Measurements from ENCODE around the gene PRKAA1.
"Not testable (repeated sequence)": the region's sequence is repeated elsewhere in the genome, so short reads cannot be mapped to it uniquely, and the experiment has no call there.

Gene PRKAA1

DNA sequence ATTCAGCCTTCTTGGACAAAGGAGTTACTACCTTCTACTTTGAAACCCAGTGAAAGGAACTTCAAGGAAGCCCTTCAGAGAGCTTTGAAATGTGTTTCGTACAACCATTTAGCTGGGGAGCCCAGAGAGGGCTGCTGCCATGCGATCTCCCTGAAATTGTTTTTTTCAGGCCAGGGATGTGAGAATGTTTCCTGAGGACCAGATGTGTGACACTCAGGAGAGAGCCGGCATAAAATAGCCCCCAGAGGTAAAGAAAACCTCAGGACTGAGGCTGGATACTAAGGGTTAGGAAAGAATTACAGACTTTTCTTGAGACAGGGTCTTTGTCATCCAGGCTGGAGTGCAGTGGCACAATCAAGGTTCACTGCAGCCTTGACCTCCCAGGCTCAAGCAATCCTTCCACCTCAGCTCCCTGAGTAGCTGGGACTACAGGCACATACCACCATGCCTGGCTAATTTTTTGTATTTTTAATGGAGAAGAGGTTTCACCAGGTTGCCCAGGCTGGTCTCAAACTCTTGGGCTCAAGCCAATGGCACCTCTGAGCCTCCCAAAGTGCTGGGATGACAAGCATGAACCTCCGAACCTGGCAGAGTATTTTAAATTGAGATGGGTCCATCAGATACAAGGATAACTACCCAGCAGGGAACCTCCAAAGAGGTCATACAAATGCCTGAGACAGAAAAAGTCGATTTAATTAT, 28.5 kb upstream of the PRKAA1 start:
- DNase-seq (ENCODE audit: low read depth, low spot score): no peak

DNA sequence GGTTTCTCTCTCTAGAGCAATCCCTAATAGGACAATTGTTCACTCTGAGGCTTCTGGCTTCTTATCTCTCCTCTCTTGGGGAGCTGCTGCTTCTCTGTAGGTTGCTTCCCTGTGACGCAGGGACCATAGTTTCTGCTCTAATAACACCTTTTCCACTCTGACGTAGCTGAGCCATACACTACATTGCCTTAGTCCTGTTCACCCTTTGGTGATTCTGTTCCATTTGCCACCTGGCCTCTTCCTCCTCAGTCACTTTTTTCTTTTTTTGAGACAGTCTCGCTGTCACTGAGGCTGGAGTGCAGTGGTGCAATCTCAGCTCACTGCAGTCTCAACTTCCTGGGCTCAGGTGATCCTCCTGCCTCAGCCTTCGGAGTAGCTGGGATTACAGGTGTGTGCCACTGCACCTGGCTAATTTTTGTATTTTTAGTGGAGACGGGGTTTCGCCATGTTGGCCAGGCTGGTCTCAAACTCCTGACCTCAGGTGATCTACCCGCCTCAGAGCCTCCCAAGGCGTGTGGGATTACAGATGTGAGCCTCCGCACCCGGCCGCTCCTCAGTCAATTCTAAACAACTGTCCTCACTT, 27.4 kb upstream of the PRKAA1 start:
- not testable (repeated sequence) for DNase-seq (ENCODE audit: low read depth, low spot score)

DNA sequence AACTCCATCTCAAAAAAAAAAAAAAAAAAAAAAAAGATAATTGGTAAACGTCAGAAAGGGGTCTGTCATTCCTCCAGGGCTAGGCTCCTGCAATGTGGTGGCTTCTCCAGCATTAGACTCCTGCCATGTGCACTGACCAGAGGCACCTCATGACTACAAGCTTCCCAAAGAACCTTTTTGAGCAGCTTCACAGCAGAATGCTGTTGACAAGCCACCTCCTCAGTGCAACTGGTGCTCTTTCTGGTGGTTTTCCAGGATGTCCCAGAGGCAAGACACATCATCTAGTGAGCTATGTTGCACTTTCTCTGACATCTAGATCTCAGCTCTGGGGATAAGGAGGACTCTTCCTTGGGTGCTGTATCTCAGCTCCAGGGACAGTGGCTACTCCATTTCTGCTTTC, 25.3 kb upstream of the PRKAA1 start:
- DNase-seq (ENCODE audit: low read depth, low spot score): no peak

DNA sequence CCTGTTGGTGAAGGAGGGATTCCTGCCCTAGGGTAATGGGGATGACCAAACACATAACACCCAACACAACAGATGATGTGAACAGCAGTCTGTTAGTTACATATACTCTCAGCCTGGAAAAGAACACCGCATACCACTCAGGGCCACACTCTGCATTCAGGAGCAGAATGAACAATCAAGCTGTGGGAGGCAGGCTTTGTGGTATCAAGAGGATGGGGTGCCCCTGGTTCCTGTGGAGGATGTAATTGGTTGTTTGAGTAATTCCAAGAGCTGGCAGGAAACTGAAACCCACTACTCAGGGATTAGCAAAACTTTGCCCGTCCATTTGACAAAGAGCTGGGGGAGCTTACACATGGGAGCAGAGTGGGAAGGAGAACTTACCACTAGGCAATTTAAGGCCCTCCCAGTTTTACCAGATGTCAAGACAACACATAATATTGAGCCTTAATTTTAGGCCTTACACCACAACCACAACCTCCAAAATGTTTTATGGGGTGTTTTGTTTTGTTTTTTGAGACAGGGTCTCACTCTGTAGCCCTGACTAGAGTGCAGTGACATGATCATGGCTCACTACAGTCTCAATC, 15.6 kb upstream of the PRKAA1 start:
- DNase-seq (ENCODE audit: low read depth, low spot score): no peak

DNA sequence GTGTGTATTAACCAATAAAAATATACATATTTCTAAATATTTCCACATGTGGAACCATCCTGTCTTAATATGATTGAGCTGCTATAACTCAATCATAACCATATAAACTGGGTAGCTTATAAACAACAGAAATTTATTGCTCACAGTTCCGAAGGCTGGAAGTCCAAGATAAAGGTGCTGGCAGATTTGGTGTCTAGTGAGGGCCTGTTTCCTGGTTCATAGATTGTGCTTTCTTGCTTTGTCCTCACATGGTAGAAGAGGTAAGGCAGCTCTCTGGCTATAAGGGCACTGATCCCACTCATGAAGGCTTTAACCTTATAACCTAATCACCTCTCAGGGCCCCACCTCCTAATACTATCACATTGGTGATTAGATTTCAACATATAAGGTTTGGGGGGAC, 14.0 kb upstream of the PRKAA1 start:
- no peak for DNase-seq (ENCODE audit: low read depth, low spot score)

DNA sequence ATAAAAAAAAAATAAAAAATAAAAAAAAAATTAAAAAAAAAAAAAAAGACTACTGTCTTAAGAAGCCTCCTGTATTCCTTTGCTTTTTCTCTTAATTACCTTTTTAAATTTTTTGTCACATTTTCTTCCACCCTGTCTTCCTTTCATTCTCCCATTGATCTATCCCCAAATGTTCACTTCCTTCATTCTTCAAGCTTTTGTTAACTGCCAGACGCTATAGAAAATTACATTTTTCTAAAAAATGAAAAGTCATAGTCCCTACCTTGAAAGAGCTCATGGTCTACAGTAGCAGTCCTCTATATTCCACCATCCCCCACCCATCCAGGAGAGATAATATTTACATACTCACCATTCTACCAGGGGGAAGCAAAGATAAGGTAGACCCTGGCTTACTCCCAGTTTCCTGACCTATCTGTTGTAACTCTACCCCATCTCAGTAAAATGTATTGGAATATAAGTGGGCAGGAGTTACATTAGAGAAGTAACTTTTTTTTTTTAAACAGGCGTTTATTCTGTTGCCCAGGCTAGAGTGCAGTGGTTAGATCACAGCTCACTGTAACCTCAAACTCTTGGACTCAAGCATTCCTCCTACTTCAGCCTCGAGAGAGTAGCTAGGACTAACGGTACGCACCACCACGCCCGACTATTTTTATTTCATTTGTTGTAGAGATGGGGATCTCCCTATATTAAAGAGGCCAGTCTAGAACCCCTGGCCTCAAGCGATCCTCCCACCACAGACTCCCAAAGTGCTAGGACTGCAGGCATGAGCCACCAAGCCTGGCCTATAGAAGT, 3.8 kb upstream of the PRKAA1 start:
- no peak for DNase-seq (ENCODE audit: low read depth, low spot score)

DNA sequence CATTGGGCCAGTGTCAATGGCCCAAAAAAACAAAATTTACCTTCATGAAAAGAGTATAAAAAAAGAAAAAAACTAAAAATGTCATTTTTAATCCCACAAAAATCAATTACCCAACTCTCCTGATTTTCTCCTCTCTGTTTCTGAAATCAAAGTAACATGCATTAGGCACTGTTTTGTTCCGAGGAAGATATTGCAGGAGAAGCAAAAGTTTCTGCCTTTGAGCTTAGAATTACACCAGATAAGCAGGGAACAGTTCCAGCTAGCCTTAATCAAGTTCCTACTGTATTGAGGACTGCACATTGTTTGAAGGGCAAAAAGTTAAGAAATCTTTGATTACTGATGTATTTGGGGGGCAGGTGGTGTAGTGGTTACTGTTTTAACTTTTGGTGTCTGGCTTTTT, 1.1 kb upstream of the PRKAA1 start:
- DNase-seq (ENCODE audit: low read depth, low spot score): no peak

DNA sequence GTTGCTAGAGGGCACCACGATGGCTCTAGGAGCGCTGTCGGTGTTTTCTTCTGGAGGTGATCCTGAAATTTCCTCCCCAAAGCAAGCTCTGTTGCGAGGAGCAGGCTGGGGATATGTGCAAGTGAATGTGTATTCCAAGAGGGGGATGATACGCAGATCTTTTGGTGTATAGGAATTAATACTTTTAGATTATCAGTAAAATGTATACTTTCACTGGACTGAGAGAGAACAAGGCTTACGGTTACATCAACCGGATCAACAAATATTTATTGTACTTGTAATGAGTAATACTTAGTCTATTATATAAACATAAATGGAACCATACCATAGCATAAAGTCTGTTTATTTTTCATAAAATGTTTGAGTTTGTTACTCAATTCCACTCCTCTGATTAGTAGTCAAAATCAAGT, 632 bp upstream of the PRKAA1 start:
- no peak for DNase-seq (ENCODE audit: low read depth, low spot score)

DNA sequence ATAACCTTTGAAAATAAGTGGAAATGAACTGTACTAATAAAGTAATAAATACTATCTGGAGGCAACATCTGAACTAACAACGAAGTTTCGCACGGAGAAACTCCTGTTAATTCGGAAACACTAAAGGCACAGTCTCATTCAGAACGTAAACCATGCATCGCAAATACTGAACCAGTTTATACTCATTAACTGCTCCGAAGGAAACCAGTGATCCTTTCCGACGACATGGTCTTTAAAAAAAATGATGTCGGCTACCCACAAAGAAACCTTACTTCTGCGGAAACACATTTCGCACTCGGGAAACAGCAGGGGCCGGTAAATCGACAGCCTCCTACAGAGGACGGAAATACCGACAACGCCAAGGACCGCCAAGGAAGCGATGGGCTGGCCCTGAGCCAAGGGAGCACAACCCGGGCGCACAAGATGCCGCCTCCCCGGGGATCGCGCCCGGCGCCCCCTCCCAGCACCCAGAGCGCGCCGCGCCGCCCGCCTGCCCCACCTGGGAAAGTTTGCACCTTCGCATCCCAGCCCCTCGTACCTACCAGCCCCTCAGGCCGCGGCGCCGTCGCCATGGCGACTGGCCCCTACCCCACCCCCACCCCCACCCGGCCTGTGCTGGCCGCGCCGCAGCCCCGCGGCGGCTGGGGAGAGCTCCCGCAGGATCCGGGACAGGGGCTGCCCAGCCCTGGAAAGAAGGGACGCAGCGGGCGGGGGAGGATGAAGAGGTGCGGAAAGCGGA, 732 bp downstream of the PRKAA1 start:
- DNase-seq (ENCODE audit: low read depth, low spot score): peak; percentile 47

DNA sequence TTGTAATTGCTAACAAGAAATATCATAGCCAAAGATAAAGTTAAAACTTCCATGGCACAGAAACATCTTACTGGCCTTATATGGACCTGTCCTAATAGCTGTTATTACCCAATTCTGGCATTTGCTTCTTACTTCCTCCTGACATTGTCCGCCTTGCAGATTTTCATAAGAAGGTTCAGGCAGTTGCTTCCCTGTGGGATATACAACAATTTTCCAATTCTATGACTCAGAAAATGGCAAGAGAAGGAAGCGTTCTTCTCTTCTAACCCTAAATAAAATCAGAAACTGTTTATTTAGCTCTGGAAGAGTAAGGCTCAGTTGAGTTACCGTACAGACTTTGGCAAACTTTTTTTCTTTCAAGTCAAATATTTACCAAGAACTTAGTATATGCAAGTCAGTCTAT, 1.7 kb downstream of the PRKAA1 start:
- no peak for DNase-seq (ENCODE audit: low read depth, low spot score)

DNA sequence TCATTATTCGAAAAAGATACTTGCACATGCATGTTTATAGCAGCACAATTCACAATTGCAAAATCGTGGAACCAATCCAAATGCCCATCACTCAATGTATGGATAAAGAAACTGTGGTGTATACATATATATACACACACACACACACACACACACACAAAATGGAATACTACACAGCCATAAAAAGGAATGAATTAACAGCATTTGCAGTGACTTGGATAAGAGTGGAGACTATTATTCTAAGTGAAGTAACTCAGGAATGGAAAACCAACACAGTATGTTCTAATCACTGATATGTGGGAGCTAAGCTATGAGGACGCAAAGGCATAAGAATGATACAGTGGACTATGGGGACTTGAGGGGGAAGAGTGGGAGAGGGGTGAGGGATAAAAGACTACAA, 3.3 kb downstream of the PRKAA1 start:
- not testable (repeated sequence) for DNase-seq (ENCODE audit: low read depth, low spot score)

DNA sequence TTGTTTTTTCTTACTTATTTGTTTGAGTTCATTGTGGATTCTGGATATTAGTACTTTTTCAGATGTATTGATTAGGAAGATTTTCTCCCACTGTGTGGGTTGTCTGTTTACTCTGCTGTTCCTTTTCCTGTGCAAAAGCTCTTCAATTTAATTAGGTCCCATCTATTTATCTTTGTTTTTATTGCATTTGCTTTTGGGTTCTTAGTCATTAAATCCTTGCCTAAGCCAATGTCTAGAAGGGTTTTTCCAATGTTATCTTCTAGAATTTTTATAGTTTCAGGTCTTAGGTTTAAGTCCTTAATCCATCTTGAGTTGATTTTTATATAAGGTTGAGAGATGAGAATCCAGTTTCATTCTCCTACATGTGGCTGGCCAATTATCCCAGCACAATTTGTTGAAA, 3.8 kb downstream of the PRKAA1 start:
- DNase-seq (ENCODE audit: low read depth, low spot score): not testable (repeated sequence)

DNA sequence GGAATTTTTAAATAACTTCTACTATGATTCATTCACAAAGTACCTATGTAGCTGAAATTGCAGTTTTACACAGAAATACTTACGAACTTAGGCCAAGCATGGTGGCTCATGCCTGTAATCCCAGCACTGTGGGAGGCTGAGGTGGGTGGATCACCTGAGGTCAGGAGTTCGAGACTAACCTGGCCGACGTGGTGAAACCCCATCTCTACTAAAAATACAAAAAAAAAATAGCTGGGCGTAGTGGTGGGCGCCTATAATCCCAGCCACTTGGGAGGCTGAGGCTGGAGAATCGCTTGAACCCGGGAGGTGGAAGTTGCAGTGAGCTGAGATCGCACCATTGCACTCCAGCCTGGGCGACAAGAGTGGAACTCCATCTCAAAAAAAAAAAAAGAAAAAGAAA, 5.5 kb downstream of the PRKAA1 start:
- not testable (repeated sequence) for DNase-seq (ENCODE audit: low read depth, low spot score)

DNA sequence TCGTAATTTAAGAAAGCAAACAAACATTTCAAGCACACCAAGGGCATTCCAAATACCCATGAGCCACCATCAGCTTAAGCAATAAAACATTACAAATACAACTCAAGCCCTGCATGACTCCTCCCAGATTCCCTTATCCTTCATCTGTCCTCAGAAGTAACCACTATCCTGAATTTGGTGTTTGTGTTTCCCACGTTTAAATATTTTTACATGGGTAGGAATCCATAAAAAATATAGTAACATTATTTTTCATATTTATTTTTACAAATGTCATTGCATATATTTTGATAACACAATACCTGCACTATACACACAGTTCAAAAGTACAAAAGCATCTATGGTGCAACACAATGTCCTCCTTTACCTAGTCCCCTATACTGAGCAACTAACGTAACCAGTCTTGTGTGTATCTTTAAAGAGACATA, 6.4 kb downstream of the PRKAA1 start:
- DNase-seq (ENCODE audit: low read depth, low spot score): no peak

DNA sequence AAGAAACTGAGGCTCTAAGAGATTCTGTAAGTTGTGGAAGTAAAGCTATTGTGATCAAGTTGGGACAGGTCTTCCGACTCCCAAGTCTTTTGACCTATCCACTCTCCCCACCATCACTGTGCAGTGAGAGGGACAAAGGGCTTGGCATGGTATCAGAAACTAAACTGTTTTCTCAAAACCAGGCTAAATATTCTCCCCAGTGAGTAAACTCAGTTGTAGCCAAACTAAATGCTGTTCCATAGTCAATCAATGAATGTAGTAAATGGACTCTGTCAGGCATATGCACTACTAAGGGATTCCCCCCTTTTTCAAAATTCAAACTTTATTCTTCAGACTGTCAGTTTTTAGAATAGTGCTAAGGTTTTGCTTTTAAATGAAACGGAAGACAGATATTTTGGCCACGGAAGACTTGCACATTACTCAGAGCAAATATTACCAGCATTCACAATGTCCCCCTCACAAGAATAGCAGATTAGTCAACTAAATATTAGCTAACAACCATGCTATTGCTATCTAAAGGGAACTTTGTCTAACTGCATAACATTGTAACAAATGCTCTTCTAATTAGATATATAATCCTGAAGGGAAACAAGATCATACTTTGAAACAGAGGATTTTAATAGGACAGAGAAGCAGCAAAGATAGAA, 7.1 kb downstream of the PRKAA1 start:
- DNase-seq (ENCODE audit: low read depth, low spot score): no peak

DNA sequence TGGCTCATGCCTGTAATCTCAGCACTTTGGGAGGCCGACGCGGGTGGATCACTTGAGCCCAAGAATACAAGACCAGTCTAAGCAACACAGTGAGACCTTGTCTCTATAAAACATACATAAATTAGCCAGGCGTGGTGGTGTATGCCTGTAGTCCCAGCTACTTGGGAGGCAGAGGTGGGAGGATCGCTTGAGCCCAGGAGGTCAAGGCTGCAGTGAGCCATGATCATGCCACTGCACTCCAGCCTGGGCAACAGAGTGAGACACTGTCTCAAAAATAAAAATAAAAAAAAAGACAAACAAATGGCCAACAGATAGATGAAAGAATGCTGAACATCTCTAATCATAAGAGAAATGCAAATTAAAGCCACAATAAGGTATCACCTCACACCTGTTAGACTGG, 9.2 kb downstream of the PRKAA1 start:
- not testable (repeated sequence) for DNase-seq (ENCODE audit: low read depth, low spot score)

DNA sequence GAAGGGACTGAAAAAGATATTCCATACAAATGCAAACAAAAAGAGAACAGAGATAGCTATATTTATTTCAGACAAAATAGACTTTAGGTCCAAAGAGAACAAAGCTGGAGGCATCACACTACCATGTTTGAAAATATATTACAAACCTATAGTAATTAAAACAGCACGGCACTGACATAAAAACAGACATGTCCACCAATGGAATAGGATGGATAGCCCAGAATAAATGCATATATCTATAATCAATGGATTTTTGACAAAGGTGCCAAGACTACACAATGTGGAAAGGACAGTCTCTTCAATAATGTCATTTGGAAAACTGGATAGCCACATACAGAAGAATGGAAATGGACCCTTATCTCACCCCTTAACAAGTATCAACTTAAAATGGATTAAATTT, 10.2 kb downstream of the PRKAA1 start:
- DNase-seq (ENCODE audit: low read depth, low spot score): no peak

DNA sequence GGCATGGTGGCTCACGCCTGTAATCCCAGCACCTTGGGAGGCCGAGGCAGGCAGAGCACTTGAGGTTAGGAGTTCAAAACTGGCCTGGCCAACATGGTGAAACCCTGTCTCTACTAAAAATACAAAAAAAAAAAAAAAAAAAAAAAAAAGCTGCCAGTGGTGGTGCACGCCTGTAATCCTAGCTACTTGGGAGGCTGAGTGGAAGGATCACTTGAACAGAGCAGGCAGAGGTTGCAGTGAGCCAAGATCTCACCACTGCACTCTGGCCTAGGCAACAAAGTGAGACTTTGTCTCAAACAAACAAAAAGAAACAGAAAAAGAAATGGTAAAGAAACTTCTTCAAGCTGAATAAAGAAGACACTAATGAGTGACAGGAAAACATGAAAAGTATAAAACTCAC, 11.5 kb downstream of the PRKAA1 start:
- DNase-seq (ENCODE audit: low read depth, low spot score): not testable (repeated sequence)

DNA sequence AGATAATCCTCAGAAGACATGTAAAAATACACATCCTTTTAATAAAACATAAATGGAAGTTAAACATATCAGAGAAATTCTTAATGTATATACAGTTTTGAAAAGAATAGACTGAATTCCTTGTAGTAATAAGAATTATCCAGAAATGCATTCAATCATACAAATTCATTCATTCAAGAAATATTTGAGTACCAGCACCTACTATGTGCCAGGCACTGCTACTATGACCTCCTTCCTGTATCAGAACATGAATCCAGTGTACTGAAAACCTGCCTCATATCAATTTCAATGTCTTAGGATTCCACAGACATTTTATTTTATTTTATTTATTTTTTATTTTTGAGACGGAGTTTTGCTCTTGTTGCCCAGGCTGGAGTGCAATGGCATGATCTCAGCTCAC, 13.3 kb downstream of the PRKAA1 start:
- DNase-seq (ENCODE audit: low read depth, low spot score): no peak

DNA sequence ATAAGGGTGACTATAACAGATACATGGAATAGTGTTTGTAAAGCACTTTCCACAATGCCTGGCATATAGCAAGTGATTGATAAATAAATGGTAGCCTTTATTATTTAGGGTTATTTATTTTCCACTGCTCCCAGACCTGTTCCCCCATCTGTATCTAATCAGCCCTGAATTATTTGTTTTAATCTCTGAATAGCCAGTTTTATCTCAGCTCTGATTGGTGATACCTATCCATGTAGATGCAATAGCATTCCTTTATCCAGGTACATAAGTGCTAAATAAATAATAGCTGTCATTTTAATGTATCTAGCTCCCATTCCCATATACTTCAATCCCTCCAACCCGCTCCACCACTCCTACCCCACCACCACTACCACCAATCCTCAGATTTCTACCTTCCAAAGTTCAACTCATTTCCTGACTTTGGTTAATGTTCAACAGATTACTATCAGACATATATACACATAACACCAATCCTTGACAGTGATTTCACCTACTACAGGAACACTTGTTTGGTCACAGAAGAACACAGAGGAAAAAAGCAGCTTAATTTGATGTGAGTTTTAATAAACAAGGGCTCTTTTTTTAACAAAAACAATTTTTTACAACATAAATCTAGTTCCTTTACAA, 14.0 kb downstream of the PRKAA1 start:
- DNase-seq (ENCODE audit: low read depth, low spot score): no peak

Data from activated naive CD8-positive, alpha-beta T cell treated with anti-CD3 and anti-CD28 coated beads, Interleukin-2, amount 50 U/mL, for 16 hours (primary cell).